K562 (cell line): ENCODE data around the gene DISC1. TPM values are rescaled to one million over a fixed set of nuclear protein-coding genes. Genes with fewer than 3 reads are reported as not detected.
A peak's percentile ranks its signal among the peaks of the same experiment; 100 is the strongest.

Source experiments
- BRD4 ChIP-seq: fragments of 200-600 bp; sonication (generic); IDR thresholded peaks from 2 replicates; pipeline ENCODE4 v1.6.1; 2017; ENCODE audit warnings: inconsistent platforms
- CGGBP1 ChIP-seq: fragments of 250-450 bp; sonication (Bioruptor Pico); IDR thresholded peaks from 2 replicates; pipeline ENCODE4 v1.9.0; 2021; ENCODE audit warnings: mild to moderate bottlenecking
- L3MBTL2 ChIP-seq: fragments of 450-650 bp; IDR thresholded peaks from 2 replicates; pipeline ENCODE4 v1.6.1; 2016; ENCODE audit warnings: mild to moderate bottlenecking, moderate library complexity
- MAFF ChIP-seq: IDR thresholded peaks from 2 replicates; pipeline ENCODE4 v1.6.1; 2012; ENCODE audit warnings: low read length, improper control_type of control experiment
- NELFE ChIP-seq: IDR thresholded peaks from 2 replicates; pipeline ENCODE4 v1.6.1; 2011; ENCODE audit warnings: mild to moderate bottlenecking; ENCODE audit not compliant: insufficient read depth, insufficient read length
- NEUROD1 ChIP-seq: fragments of 150-350 bp; IDR thresholded peaks from 2 replicates; pipeline ENCODE4 v1.6.1; 2014; ENCODE audit warnings: borderline replicate concordance, low read length, low read depth; ENCODE audit not compliant: partially characterized antibody
- NFXL1 ChIP-seq: fragments of 450-650 bp; formaldehyde crosslinking; IDR thresholded peaks from 2 replicates; pipeline ENCODE4 v1.4.0; 2021; ENCODE audit warnings: mild to moderate bottlenecking
- NR2F6 ChIP-seq: fragments of 450-650 bp; formaldehyde crosslinking; IDR thresholded peaks from 2 replicates; pipeline ENCODE4 v1.4.0; 2020; ENCODE audit warnings: mild to moderate bottlenecking
- OTX1 ChIP-seq: fragments of 450-650 bp; formaldehyde crosslinking; IDR thresholded peaks from 2 replicates; pipeline ENCODE4 v1.4.0; 2022; ENCODE audit warnings: mild to moderate bottlenecking
- SIN3A ChIP-seq, 2 experiments: fragments of 150-350 bp in 1 of 2; IDR thresholded peaks; 2 replicates each; pipeline ENCODE4 v1.6.1; 2011 to 2016; ENCODE audit warnings: borderline replicate concordance in 2 of 2, low read depth in 2 of 2, low read length in 2 of 2, mild to moderate bottlenecking in 2 of 2, moderate library complexity in 2 of 2; ENCODE audit not compliant: control insufficient read depth in 1 of 2
- SMARCB1 ChIP-seq: IDR thresholded peaks from 2 replicates; pipeline ENCODE4 v1.6.1; 2011; ENCODE audit warnings: improper control_type of control experiment, low read depth; ENCODE audit not compliant: insufficient read length
- SP1 ChIP-seq: sonication (generic); formaldehyde crosslinking; IDR thresholded peaks from 2 replicates; pipeline ENCODE4 v1.8.1; 2022; ENCODE audit warnings: mild to moderate bottlenecking, missing genetic modification reagents
- WHSC1 ChIP-seq: IDR thresholded peaks from one replicate; pipeline ENCODE4 v1.6.1; 2012; ENCODE audit warnings: low read length, control low read depth, inconsistent platforms
- ZMIZ1 ChIP-seq, 2 experiments: fragments of 150-350 bp in 1 of 2; IDR thresholded peaks; 2 replicates each; pipeline ENCODE4 v1.6.1; 2012 to 2016; ENCODE audit warnings: low read depth in 2 of 2, low read length in 2 of 2, mild to moderate bottlenecking in 1 of 2, moderate library complexity in 1 of 2
- ZNF212 ChIP-seq: fragments of 450-650 bp; formaldehyde crosslinking; IDR thresholded peaks from 2 replicates; pipeline ENCODE4 v1.4.0; 2020; ENCODE audit warnings: mild to moderate bottlenecking
- ZNF316 ChIP-seq: fragments of 450-650 bp; IDR thresholded peaks from 2 replicates; pipeline ENCODE4 v1.6.1; 2016
- polyA plus RNA-seq, 8 experiments: library from polyadenylated mRNA; depleted of rRNA in 4 of 8; stranded (reverse) in 5 of 8; unstranded in 3 of 8; fragments of >200 nt; fragmentation: Nextera tagmentation in 2 of 8; fragmentation: Illumina TruSeq in 1 of 8; extraction: Ambion mirVana in 2 of 8; extraction: Trizol in 1 of 8; gene quantifications; 2 replicates each; pipeline versions ENCODE4 v1.2.1 to v1.2.3, GENCODE V29; 2011 to 2014; ENCODE audit warnings: inconsistent platforms in 1 of 8, missing spikeins in 1 of 8
- total RNA-seq, 7 experiments: library from RNA; depleted of rRNA in 6 of 7; stranded (reverse); fragments of >200 nt in 6 of 7; fragmentation: Illumina TruSeq in 2 of 7; extraction: Trizol in 2 of 7; gene quantifications; 2 replicates each; pipeline versions ENCODE4 v1.2.1 to v1.2.3, GENCODE V29; 2011 to 2021; ENCODE audit warnings: low replicate concordance in 1 of 7
- TF ChIP-seq, protein P1 (sequence below): fragments of 200-800 bp; sonication (Bioruptor generic); IDR thresholded peaks from 2 replicates; pipeline ENCODE4 v1.6.1; 2016; ENCODE audit warnings: missing genetic modification characterization, missing compliant biosample characterization
- TF ChIP-seq, protein P2 (sequence below): fragments of 250-450 bp; sonication (Bioruptor Pico); IDR thresholded peaks from 2 replicates; pipeline ENCODE4 v1.8.0; 2021; ENCODE audit warnings: borderline replicate concordance, mild to moderate bottlenecking, moderate library complexity; ENCODE audit not compliant: poor library complexity, severe bottlenecking

DISC1 gene
- total and polyA plus RNA-seq, 9 of the 15 experiments (the other 6 are each of a cell fraction or from before 2014, with no cell fraction given): 0.01 to 0.11 (median 0.08) TPM; not detected in 1

DNA sequence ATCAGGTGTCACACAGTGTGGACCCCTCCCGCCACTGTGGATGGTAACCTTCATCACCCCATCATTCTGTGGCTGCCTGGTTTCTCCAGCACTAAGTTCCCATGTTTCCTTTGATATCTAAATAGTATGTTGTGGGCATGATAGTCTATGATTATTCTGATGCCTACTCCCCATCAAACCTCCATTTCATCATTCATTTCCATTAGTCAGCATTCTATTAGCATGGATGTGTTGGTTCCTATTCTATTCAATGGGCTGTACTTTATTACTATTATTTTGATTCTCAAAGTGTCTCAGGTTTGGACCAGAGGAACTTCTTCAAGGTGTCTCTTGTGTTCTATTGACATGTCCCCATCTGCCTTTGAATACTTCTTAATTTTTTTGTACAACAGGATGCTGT is 112.0 kb downstream of the DISC1 start (continued):
- TF ChIP-seq SIN3A (IDR thresholded peaks at IDR 0.05; ENCODE audit: borderline replicate concordance in 2 of 2, control insufficient read depth in 1 of 2, low read depth in 2 of 2, low read length in 2 of 2) (no peak), ZNF316 (peak; percentile 63), CGGBP1 (no peak), SP1 (CRISPR knock-in tag) (no peak), OTX1 (no peak), SMARCB1 (no peak), NR2F6 (CRISPR knock-in tag) (no peak), BRD4 (no peak), ZNF212 (CRISPR knock-in tag) (no peak), ZMIZ1 (IDR thresholded peaks at IDR 0.05; ENCODE audit: low read depth in 2 of 2, low read length in 2 of 2) (no peak), L3MBTL2 (no peak), MAFF (peak; percentile 62), WHSC1 (no peak), NEUROD1 (no peak), NELFE (no peak), NFXL1 (CRISPR knock-in tag) (no peak)
- TF ChIP-seq, protein P1, sequence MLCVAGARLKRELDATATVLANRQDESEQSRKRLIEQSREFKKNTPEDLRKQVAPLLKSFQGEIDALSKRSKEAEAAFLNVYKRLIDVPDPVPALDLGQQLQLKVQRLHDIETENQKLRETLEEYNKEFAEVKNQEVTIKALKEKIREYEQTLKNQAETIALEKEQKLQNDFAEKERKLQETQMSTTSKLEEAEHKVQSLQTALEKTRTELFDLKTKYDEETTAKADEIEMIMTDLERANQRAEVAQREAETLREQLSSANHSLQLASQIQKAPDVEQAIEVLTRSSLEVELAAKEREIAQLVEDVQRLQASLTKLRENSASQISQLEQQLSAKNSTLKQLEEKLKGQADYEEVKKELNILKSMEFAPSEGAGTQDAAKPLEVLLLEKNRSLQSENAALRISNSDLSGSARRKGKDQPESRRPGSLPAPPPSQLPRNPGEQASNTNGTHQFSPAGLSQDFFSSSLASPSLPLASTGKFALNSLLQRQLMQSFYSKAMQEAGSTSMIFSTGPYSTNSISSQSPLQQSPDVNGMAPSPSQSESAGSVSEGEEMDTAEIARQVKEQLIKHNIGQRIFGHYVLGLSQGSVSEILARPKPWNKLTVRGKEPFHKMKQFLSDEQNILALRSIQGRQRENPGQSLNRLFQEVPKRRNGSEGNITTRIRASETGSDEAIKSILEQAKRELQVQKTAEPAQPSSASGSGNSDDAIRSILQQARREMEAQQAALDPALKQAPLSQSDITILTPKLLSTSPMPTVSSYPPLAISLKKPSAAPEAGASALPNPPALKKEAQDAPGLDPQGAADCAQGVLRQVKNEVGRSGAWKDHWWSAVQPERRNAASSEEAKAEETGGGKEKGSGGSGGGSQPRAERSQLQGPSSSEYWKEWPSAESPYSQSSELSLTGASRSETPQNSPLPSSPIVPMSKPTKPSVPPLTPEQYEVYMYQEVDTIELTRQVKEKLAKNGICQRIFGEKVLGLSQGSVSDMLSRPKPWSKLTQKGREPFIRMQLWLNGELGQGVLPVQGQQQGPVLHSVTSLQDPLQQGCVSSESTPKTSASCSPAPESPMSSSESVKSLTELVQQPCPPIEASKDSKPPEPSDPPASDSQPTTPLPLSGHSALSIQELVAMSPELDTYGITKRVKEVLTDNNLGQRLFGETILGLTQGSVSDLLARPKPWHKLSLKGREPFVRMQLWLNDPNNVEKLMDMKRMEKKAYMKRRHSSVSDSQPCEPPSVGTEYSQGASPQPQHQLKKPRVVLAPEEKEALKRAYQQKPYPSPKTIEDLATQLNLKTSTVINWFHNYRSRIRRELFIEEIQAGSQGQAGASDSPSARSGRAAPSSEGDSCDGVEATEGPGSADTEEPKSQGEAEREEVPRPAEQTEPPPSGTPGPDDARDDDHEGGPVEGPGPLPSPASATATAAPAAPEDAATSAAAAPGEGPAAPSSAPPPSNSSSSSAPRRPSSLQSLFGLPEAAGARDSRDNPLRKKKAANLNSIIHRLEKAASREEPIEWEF: no peak
- TF ChIP-seq, protein P2, sequence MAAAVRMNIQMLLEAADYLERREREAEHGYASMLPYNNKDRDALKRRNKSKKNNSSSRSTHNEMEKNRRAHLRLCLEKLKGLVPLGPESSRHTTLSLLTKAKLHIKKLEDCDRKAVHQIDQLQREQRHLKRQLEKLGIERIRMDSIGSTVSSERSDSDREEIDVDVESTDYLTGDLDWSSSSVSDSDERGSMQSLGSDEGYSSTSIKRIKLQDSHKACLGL (CRISPR knock-in tag): no peak
- TF ChIP-seq, all 486 proteins: peak for 5
